CD14-positive monocyte (primary cell): ENCODE measurements around the gene RWDD4. TPM values are rescaled to one million over a fixed set of nuclear protein-coding genes. Genes with fewer than 3 reads are reported as not detected.

Experiments used
- DNase-seq, 3 donors: peaks; one replicate each; pipeline ENCODE4 v3.0.0-alpha.2; 2011 to 2022
- H2AFZ ChIP-seq: 2 replicates; pipeline ENCODE4 v1.6.0; 2012; ENCODE audit warnings: mild to moderate bottlenecking, low read depth, low read length, inconsistent platforms; ENCODE audit not compliant: insufficient read depth, poor library complexity, severe bottlenecking
- H3K27ac ChIP-seq, 2 donors: 1 replicate in 1 of 2; 2 replicates in 1 of 2; pipeline ENCODE4 v1.5.1; 2012 to 2013; ENCODE audit warnings: low read length in 2 of 2, control low read depth in 1 of 2, inconsistent platforms in 1 of 2, low read depth in 1 of 2, mild to moderate bottlenecking in 1 of 2
- H3K27me3 ChIP-seq, 2 donors: one replicate each; pipeline versions ENCODE4 v1.6.0 to v1.6.1; 2011 to 2013; ENCODE audit warnings: low read length in 2 of 2; ENCODE audit not compliant: control insufficient read depth in 2 of 2, insufficient read depth in 2 of 2
- H3K36me3 ChIP-seq, 2 donors: replicated peaks in 1 of 2; 1 replicate in 1 of 2; 2 replicates in 1 of 2; pipeline versions ENCODE4 v1.5.1 to v1.6.1; 2012 to 2013; ENCODE audit warnings: low read length in 2 of 2, control low read depth in 1 of 2, inconsistent platforms in 1 of 2, mild to moderate bottlenecking in 1 of 2; ENCODE audit not compliant: insufficient read depth in 2 of 2, control insufficient read depth in 1 of 2
- H3K4me1 ChIP-seq, 2 donors: 1 replicate in 1 of 2; 2 replicates in 1 of 2; pipeline versions ENCODE4 v1.5.1 to v1.6.1; 2012 to 2013; ENCODE audit warnings: low read length in 2 of 2, control low read depth in 1 of 2, inconsistent platforms in 1 of 2, mild to moderate bottlenecking in 1 of 2, moderate library complexity in 1 of 2; ENCODE audit not compliant: insufficient read depth in 2 of 2, control insufficient read depth in 1 of 2
- H3K4me2 ChIP-seq: replicated peaks from 2 replicates; pipeline ENCODE3; 2012; ENCODE audit warnings: low read length, moderate library complexity, mild to moderate bottlenecking; ENCODE audit not compliant: poor library complexity, severe bottlenecking; ENCODE audit errors: extremely low read depth
- H3K4me3 ChIP-seq, 3 experiments: fragments of 200-600 bp in 1 of 3; sonication (generic) in 1 of 3; replicated peaks in 1 of 3; 1 replicate in 2 of 3; 2 replicates in 1 of 3; pipeline ENCODE4 v1.5.1; 2011 to 2013; ENCODE audit warnings: low read length in 3 of 3, mild to moderate bottlenecking in 3 of 3, control low read depth in 2 of 3, low read depth in 2 of 3, inconsistent platforms in 1 of 3, moderate library complexity in 1 of 3
- H3K79me2 ChIP-seq: 2 replicates; pipeline ENCODE4 v1.6.0; 2012; ENCODE audit warnings: mild to moderate bottlenecking, control low read depth, inconsistent platforms, low read length, moderate library complexity; ENCODE audit not compliant: insufficient read depth
- H3K9ac ChIP-seq: 2 replicates; pipeline ENCODE4 v1.6.0; 2017; ENCODE audit warnings: low read length, mild to moderate bottlenecking; ENCODE audit not compliant: insufficient read depth, poor library complexity, severe bottlenecking
- H3K9me3 ChIP-seq, 2 donors: replicated peaks in 1 of 2; 1 replicate in 1 of 2; 2 replicates in 1 of 2; pipeline versions ENCODE4 v1.5.1 to v1.6.1; 2012 to 2013; ENCODE audit warnings: low read length in 2 of 2, control low read depth in 1 of 2; ENCODE audit not compliant: control insufficient read depth in 1 of 2, insufficient read depth in 1 of 2
- H4K20me1 ChIP-seq: 2 replicates; pipeline ENCODE4 v1.6.0; 2012; ENCODE audit warnings: mild to moderate bottlenecking, low read length, control low read depth, moderate library complexity; ENCODE audit not compliant: insufficient read depth
- H3K27ac Mint-ChIP-seq, 7 donors: one replicate each; pipeline ENCODE4 v1.8.0; 2020; ENCODE audit warnings: mild to moderate bottlenecking in 7 of 7, mixed read lengths in 7 of 7, moderate library complexity in 6 of 7, inconsistent platforms in 2 of 7
- H3K27me3 Mint-ChIP-seq, 3 donors: one replicate each; pipeline ENCODE4 v1.8.0; 2021 to 2022; ENCODE audit warnings: low read depth in 3 of 3, mild to moderate bottlenecking in 3 of 3, mixed read lengths in 3 of 3, moderate library complexity in 3 of 3, inconsistent platforms in 1 of 3
- H3K36me3 Mint-ChIP-seq, 2 donors: one replicate each; pipeline ENCODE4 v1.8.0; 2020; ENCODE audit warnings: mixed read lengths in 2 of 2, inconsistent platforms in 1 of 2, mild to moderate bottlenecking in 1 of 2
- H3K4me1 Mint-ChIP-seq: one replicate; pipeline ENCODE4 v1.8.0; 2020; ENCODE audit warnings: mild to moderate bottlenecking, mixed read lengths
- H3K4me3 Mint-ChIP-seq, 2 donors: one replicate each; pipeline ENCODE4 v1.8.0; 2020; ENCODE audit warnings: mild to moderate bottlenecking in 2 of 2, mixed read lengths in 2 of 2, moderate library complexity in 1 of 2
- H3K9me3 Mint-ChIP-seq, 7 donors: one replicate each; pipeline ENCODE4 v1.8.0; 2020 to 2022; ENCODE audit warnings: mixed read lengths in 7 of 7, mild to moderate bottlenecking in 6 of 7, moderate library complexity in 6 of 7, inconsistent platforms in 2 of 7
- intact Hi-C, 2 donors: fragments of 100-400 bp; cut with micrococcal nuclease; formaldehyde crosslinking; loops; one replicate each; pipeline versions ENCODE4 v1.15.0 to v1.15.1; 2023
- polyA plus RNA-seq, 3 donors: library from polyadenylated mRNA; depleted of rRNA in 1 of 3; unstranded in 2 of 3; stranded (reverse) in 1 of 3; fragments of 300-500 nt in 2 of 3; fragments of >200 nt in 1 of 3; fragmentation: Illumina TruSeq in 2 of 3; gene quantifications; 1 replicate in 2 of 3; 2 replicates in 1 of 3; pipeline ENCODE4 v1.2.3, GENCODE V29; 2012 to 2021
- TF ChIP-seq, protein P1 (sequence below): fragments of 200-600 bp; IDR thresholded peaks from one replicate; pipeline ENCODE4 v1.8.0; 2022; ENCODE audit warnings: antibody characterized with exemption, mild to moderate bottlenecking

The RWDD4 gene
- polyA plus RNA-seq, 3 donors: 4.4 to 21.2 (median 16.5) TPM

DNA sequence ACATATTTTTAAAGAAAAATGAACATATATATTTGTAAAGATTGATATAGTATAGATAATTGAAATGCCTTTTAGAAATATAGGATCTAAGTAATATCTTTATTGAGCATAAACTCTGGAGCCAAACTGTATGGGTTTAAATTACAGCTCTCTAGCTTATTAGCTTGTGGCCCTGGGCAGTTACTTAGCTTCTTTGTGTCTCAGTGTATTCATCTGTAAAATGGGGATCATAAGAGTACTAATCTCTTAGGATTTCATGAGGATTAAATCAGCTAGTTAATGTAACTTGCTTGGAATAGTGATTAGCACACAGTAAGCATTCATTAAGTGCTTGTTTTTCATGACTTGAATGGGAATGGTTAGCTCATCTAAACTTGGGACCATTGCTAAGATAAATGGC, 32.9 kb upstream of the RWDD4 start:
- Histone ChIP-seq H3K27me3 (no peaks in the 10 kb centered on the region), H3K9me3 (no peaks in the 10 kb centered on the region), H3K27ac (no peak overlapping the region), H3K9ac (no peak overlapping the region), H3K4me1 (no peaks in the 10 kb centered on the region), H3K36me3 (peaks cover 94 to 95% of the 10 kb centered on the region in 2 donors), H3K4me3 (no peak overlapping the region), H4K20me1 (peaks cover 16% of the 10 kb centered on the region), H3K79me2 (no peaks in the 10 kb centered on the region), H3K4me2 (no peak overlapping the region), H2AFZ (no peak overlapping the region)
- TF ChIP-seq, protein P1, sequence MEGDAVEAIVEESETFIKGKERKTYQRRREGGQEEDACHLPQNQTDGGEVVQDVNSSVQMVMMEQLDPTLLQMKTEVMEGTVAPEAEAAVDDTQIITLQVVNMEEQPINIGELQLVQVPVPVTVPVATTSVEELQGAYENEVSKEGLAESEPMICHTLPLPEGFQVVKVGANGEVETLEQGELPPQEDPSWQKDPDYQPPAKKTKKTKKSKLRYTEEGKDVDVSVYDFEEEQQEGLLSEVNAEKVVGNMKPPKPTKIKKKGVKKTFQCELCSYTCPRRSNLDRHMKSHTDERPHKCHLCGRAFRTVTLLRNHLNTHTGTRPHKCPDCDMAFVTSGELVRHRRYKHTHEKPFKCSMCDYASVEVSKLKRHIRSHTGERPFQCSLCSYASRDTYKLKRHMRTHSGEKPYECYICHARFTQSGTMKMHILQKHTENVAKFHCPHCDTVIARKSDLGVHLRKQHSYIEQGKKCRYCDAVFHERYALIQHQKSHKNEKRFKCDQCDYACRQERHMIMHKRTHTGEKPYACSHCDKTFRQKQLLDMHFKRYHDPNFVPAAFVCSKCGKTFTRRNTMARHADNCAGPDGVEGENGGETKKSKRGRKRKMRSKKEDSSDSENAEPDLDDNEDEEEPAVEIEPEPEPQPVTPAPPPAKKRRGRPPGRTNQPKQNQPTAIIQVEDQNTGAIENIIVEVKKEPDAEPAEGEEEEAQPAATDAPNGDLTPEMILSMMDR: no peak
- peaks cover 63 to 83% of the 10 kb centered on the region in 2 donors for H3K36me3 Mint-ChIP-seq
- H3K4me3 Mint-ChIP-seq: no peak overlapping the region
- H3K9me3 Mint-ChIP-seq: no peaks in the 10 kb centered on the region
- DNase-seq: no peak
- peaks cover 0 to 2% (median 0%) of the 10 kb centered on the region in 3 donors for H3K27me3 Mint-ChIP-seq
- no peaks in the 10 kb centered on the region for H3K4me1 Mint-ChIP-seq
- H3K27ac Mint-ChIP-seq: no peak overlapping the region
- intact Hi-C loops: loop anchor here in 1 of 2 donors (10.0 kb wide), 1 partner anchor 47 kb away; no protein-coding TSS in a partner anchor

DNA sequence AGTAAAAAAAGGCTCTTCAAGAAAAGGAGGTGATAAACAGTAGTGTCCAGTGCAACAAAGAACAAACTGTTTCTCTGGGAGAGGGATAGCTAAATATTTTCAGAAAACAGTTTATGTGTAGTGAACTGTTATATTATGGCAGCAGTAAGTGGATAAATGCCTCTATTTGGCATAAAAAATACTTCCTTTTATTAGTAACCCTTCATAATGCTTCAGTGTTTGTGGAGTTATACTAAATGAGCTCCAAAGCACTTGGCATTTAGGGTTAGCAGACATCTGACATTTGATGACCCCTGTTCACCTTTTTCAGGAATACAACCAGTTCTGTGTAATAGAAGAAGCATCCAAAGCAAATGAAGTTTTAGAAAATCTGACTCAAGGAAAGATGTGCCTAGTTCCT, 32.0 kb upstream of the RWDD4 start:
- H3K27me3 ChIP-seq: no peaks in the 10 kb centered on the region
- no peaks in the 10 kb centered on the region for H3K9me3 ChIP-seq
- no peak overlapping the region for H3K4me3 Mint-ChIP-seq
- peaks cover 59 to 83% of the 10 kb centered on the region in 2 donors for H3K36me3 Mint-ChIP-seq
- no peaks in the 10 kb centered on the region for H3K4me1 Mint-ChIP-seq
- intact Hi-C loops: loop anchor here in 1 of 2 donors (10.0 kb wide), 1 partner anchor 46 kb away; no protein-coding TSS in a partner anchor
- no peak overlapping the region for H3K4me3 ChIP-seq
- H3K27ac Mint-ChIP-seq: no peak overlapping the region
- DNase-seq: no peak
- H3K36me3 ChIP-seq: peaks cover 91 to 95% of the 10 kb centered on the region in 2 donors
- peaks cover 16% of the 10 kb centered on the region for H4K20me1 ChIP-seq
- no peak overlapping the region for H3K27ac ChIP-seq
- peaks cover 0 to 2% (median 0%) of the 10 kb centered on the region in 3 donors for H3K27me3 Mint-ChIP-seq
- no peaks in the 10 kb centered on the region for H3K4me1 ChIP-seq
- TF ChIP-seq, protein P1: no peak
- no peak overlapping the region for H3K9ac ChIP-seq
- no peak overlapping the region for H2AFZ ChIP-seq
- no peaks in the 10 kb centered on the region for H3K79me2 ChIP-seq
- no peaks in the 10 kb centered on the region for H3K9me3 Mint-ChIP-seq
- no peak overlapping the region for H3K4me2 ChIP-seq
